Measurements from ENCODE around the gene ZFP64. TPM values are rescaled to one million over a fixed set of nuclear protein-coding genes. Genes with fewer than 3 reads are reported as not detected.
"Not testable (repeated sequence)": the region's sequence is repeated elsewhere in the genome, so short reads cannot be mapped to it uniquely, and the experiment has no call there.

The ZFP64 gene
- total RNA-seq, result 10 to 100 TPM in 1 of 2 experiments, 1 to 10 TPM in 1; 9.7 to 10.7 TPM

DNA sequence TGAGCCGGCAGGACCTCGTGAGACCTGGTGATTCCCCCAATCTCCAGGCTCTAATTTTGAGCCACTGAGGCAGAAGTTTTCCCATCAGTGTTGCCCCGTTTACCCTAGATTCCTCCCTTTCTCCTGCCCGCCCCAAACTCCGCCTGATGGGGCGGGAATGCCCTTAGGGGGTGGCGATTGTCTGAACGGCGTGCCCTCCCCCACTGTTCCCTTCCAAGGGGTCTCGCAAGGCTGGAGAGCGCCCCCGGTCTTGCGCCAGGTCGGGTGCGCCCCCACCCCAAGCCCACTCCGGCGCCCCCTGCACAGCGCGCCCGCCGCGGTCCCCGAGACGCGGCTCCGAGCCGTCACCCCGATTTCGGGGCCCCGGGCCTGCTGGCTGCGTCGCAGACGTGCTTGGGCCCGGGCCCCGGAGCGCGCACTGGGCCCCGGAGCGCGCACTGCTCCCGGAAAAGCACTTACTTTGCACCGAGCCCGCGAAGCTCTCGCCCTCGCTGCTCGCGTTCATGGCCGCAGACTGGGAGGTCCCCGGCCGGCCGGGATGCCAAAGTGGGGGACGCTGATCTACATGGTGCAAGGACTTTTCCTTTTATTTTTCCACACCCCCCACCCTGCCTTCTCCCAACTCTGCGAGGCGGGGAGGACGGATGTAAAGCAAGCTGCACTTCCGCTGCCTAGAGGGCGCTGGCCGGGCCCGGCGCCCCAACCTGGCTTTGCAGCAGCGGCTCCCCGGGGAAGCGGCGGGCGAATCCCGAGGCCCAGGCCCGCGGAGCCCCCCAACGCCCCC is at the start of gene ZFP64:
ZFP64 (minus strand) TSS at position 648 of the 784 bp plus-strand sequence; CDS start at position 505, 143 bp downstream.
- H3K9me3 Mint-ChIP-seq, result no peaks in the 10 kb centered on the region
- H3K4me3 Mint-ChIP-seq, result peak within 1 kb of the TSS; percentile 93
- ChIA-PET POLR2A (interaction anchor here (0.9 kb wide), 1 partner anchor 219 kb away, joined by 6 read pairs; no protein-coding TSS in a partner anchor), CTCF (interaction anchor here (0.6 to 2.0 kb wide), 10 partner anchors 10 to 1432 kb away, joined by 3 to 9 read pairs (median 4); no protein-coding TSS in a partner anchor)
- H3K27me3 Mint-ChIP-seq, result no peaks in the 10 kb centered on the region
- peak within 1 kb of the TSS; percentile 86 for H3K27ac Mint-ChIP-seq
- peaks cover 6% of the 10 kb centered on the region for H3K36me3 Mint-ChIP-seq (ENCODE audit: low read depth)
- H3K4me1 Mint-ChIP-seq, result peaks cover 23% of the 10 kb centered on the region
- peak; percentile 75 for DNase-seq

GRCh38 chr20:52240802-52241201 is 49.2 kb upstream of the ZFP64 start:
- ChIA-PET CTCF (no interaction called here), POLR2A (no interaction called here)
- Mint-ChIP-seq H3K27ac (no peak overlapping the region), H3K36me3 (ENCODE audit: low read depth) (no peaks in the 10 kb centered on the region), H3K27me3 (no peaks in the 10 kb centered on the region), H3K4me3 (no peak overlapping the region), H3K9me3 (no peaks in the 10 kb centered on the region), H3K4me1 (peaks cover 2% of the 10 kb centered on the region)
- no peak for DNase-seq

GRCh38 chr20:52239102-52239501 is 47.5 kb upstream of the ZFP64 start:
- H3K4me3 Mint-ChIP-seq, result no peak overlapping the region
- no peak overlapping the region for H3K27ac Mint-ChIP-seq
- no peaks in the 10 kb centered on the region for H3K36me3 Mint-ChIP-seq (ENCODE audit: low read depth)
- DNase-seq, result no peak
- no peaks in the 10 kb centered on the region for H3K27me3 Mint-ChIP-seq
- peaks cover 2% of the 10 kb centered on the region for H3K4me1 Mint-ChIP-seq
- ChIA-PET CTCF (interaction anchor here (1.2 kb wide), 1 partner anchor 73 kb away, joined by 3 read pairs; no protein-coding TSS in a partner anchor), POLR2A (no interaction called here)
- H3K9me3 Mint-ChIP-seq, result no peaks in the 10 kb centered on the region

GRCh38 chr20:52236292-52236691 is 44.7 kb upstream of the ZFP64 start:
- CTCF ChIA-PET, result no interaction called here

DNA sequence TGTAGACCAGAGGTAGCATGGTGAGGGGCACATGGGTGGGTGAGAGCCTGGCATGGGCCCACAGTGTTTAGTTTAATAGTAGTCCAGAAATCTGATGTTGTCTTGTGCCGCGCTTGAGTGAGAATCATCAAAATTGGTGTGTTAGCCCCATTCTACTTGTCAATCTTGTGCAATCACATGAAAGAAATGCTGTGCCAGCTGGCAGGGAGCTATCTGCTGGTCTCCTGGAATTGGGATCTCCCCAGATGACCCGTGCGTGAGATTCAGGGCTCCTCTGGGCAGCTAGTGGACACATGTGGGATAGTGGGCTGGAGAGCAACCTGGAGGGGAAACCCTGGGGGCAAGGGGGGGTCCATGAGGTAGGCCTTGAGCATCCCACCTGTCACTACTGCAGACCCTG is 43.5 kb upstream of the ZFP64 start:
- H3K27ac Mint-ChIP-seq, result no peak overlapping the region
- DNase-seq, result no peak
- no peaks in the 10 kb centered on the region for H3K36me3 Mint-ChIP-seq (ENCODE audit: low read depth)
- H3K27me3 Mint-ChIP-seq, result no peaks in the 10 kb centered on the region
- ChIA-PET CTCF (no interaction called here), POLR2A (no interaction called here)
- H3K9me3 Mint-ChIP-seq, result no peaks in the 10 kb centered on the region
- no peaks in the 10 kb centered on the region for H3K4me1 Mint-ChIP-seq
- no peak overlapping the region for H3K4me3 Mint-ChIP-seq

More at GRCh38 chr20:52236292-52236691, 44.7 kb upstream of the ZFP64 start:
- H3K9me3 Mint-ChIP-seq, result no peaks in the 10 kb centered on the region
- H3K4me3 Mint-ChIP-seq, result no peak overlapping the region
- H3K4me1 Mint-ChIP-seq, result no peaks in the 10 kb centered on the region
- no peaks in the 10 kb centered on the region for H3K36me3 Mint-ChIP-seq (ENCODE audit: low read depth)
- POLR2A ChIA-PET, result no interaction called here
- no peak for DNase-seq
- H3K27me3 Mint-ChIP-seq, result no peaks in the 10 kb centered on the region
- no peak overlapping the region for H3K27ac Mint-ChIP-seq

DNA sequence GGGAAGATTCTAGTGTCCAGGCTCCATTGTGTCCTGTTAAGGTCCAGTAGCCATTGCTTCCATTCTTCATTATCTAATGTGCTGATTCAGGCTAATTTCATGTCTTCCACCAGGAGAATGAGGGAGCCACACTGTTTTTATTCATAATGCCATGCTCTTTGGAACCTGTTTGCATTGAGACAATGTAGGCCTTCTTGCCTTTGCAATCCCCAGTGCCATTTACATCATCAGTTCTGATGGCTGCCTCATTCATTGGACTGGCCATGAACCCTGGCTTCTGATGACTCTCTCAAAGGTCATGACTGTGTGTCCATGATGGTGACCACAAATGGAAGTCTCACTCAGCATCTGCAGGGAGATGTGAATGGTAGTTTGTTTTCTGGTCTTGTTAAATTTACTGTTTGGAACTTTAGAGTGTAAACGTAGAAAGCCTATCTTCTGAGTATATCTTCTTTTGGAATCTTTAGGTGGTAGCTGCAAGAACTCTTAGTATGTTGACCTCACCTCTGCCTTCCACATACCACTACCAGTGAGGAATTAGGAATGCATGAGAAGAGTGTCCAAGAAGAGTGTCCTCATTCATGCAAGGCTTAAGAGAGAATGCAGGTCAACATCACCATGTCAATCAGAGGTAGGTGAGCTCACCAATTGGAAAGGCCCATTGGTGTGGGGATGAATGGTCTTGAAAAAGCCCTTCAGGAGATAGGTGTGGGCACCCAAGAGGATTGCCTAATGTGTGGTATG is 42.9 kb upstream of the ZFP64 start:
- DNase-seq, result no peak
- Mint-ChIP-seq H3K9me3 (no peaks in the 10 kb centered on the region), H3K27me3 (no peaks in the 10 kb centered on the region), H3K4me1 (no peaks in the 10 kb centered on the region), H3K4me3 (no peak overlapping the region), H3K36me3 (ENCODE audit: low read depth) (no peaks in the 10 kb centered on the region), H3K27ac (no peak overlapping the region)
- ChIA-PET POLR2A (no interaction called here), CTCF (no interaction called here)

DNA sequence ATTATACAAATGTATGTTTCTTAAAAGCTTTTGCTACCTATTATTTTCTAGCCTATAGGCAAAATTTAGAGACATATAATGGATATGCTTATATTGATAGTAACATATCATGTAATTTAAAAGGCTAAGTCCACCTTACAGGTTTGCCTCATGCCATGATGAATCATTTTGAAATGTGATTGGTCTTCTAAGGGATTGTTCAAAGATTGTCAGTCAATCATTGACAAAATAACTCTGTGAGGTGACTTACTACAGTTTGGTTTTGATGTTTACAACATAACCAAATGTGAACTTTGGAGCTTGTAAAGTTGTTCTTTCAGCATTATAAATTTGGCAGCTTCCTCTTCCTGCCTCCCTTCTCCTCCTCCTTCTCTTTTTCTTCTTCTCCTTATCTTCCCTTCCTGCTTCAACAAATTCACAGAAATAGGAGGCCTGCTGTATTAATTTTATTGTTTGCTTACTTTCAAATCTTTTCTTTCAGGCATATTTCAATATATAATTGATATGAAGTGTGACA is 39.7 kb upstream of the ZFP64 start:
- POLR2A ChIA-PET, result no interaction called here
- Mint-ChIP-seq H3K36me3 (ENCODE audit: low read depth) (no peaks in the 10 kb centered on the region), H3K4me1 (no peaks in the 10 kb centered on the region), H3K27me3 (peaks cover 2% of the 10 kb centered on the region), H3K9me3 (no peaks in the 10 kb centered on the region), H3K4me3 (no peak overlapping the region), H3K27ac (no peak overlapping the region)
- DNase-seq, result no peak
- CTCF ChIA-PET, result no interaction called here

GRCh38 chr20:52230409-52230808 is 38.8 kb upstream of the ZFP64 start:
- Mint-ChIP-seq H3K4me1 (no peaks in the 10 kb centered on the region), H3K27me3 (peaks cover 2% of the 10 kb centered on the region), H3K4me3 (no peak overlapping the region), H3K36me3 (ENCODE audit: low read depth) (no peaks in the 10 kb centered on the region), H3K27ac (no peak overlapping the region), H3K9me3 (no peaks in the 10 kb centered on the region)
- ChIA-PET CTCF (no interaction called here), POLR2A (no interaction called here)
- DNase-seq, result no peak

DNA sequence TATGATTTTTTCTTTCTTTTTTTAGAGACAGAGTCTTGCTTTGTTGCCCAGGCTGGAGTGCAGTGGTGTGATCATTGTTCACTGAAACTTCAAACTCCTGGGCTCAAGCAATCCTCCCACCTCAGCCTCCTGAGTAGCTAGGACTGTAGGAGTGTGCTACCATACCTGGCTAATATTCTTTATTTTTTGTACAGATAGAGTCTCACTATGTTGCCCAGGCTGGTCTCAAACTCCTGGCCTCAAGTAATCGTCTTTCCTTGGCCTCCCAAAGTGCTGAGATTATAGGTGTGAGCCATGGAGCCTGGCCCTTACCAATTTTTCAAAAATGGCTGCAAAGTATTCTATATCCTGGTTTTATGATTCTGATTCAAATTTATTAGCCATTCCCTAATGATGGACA is 37.8 kb upstream of the ZFP64 start:
- H3K9me3 Mint-ChIP-seq; H3K27me3 Mint-ChIP-seq; H3K36me3 Mint-ChIP-seq (ENCODE audit: low read depth); POLR2A ChIA-PET; DNase-seq; CTCF ChIA-PET; H3K4me3 Mint-ChIP-seq; H3K27ac Mint-ChIP-seq; H3K4me1 Mint-ChIP-seq: not testable (repeated sequence)

GRCh38 chr20:52226370-52226769 is 34.8 kb upstream of the ZFP64 start:
- no peaks in the 10 kb centered on the region for H3K4me1 Mint-ChIP-seq
- H3K9me3 Mint-ChIP-seq, result peaks cover 4% of the 10 kb centered on the region
- ChIA-PET POLR2A (no interaction called here), CTCF (no interaction called here)
- no peaks in the 10 kb centered on the region for H3K36me3 Mint-ChIP-seq (ENCODE audit: low read depth)
- H3K27me3 Mint-ChIP-seq, result peaks cover 2% of the 10 kb centered on the region
- no peak overlapping the region for H3K4me3 Mint-ChIP-seq
- no peak for DNase-seq
- H3K27ac Mint-ChIP-seq, result no peak overlapping the region

GRCh38 chr20:52224920-52225319 is 33.3 kb upstream of the ZFP64 start:
- H3K27ac Mint-ChIP-seq, result no peak overlapping the region
- H3K9me3 Mint-ChIP-seq, result peaks cover 11% of the 10 kb centered on the region
- ChIA-PET POLR2A (no interaction called here), CTCF (no interaction called here)
- H3K4me1 Mint-ChIP-seq, result no peaks in the 10 kb centered on the region
- H3K27me3 Mint-ChIP-seq, result peaks cover 2% of the 10 kb centered on the region
- no peak overlapping the region for H3K4me3 Mint-ChIP-seq
- no peak for DNase-seq
- H3K36me3 Mint-ChIP-seq (ENCODE audit: low read depth), result no peaks in the 10 kb centered on the region

GRCh38 chr20:52221362-52221761 is 29.8 kb upstream of the ZFP64 start:
- peaks cover 11% of the 10 kb centered on the region for H3K9me3 Mint-ChIP-seq
- H3K4me1 Mint-ChIP-seq; H3K4me3 Mint-ChIP-seq; DNase-seq; H3K36me3 Mint-ChIP-seq (ENCODE audit: low read depth); POLR2A ChIA-PET; H3K27ac Mint-ChIP-seq; H3K27me3 Mint-ChIP-seq: not testable (repeated sequence)
- CTCF ChIA-PET, result interaction anchor here (0.6 kb wide), 1 partner anchor 1234 kb away, joined by 4 read pairs; no protein-coding TSS in a partner anchor

- H3K27me3 Mint-ChIP-seq; H3K36me3 Mint-ChIP-seq (ENCODE audit: low read depth); H3K27ac Mint-ChIP-seq; H3K4me1 Mint-ChIP-seq; DNase-seq; H3K4me3 Mint-ChIP-seq; POLR2A ChIA-PET: not testable (repeated sequence)
- peaks cover 11% of the 10 kb centered on the region for H3K9me3 Mint-ChIP-seq
- CTCF ChIA-PET, result interaction anchor here (0.6 kb wide), 1 partner anchor 1234 kb away, joined by 4 read pairs; no protein-coding TSS in a partner anchor
Observed at GRCh38 chr20:52220891-52221290, 29.3 kb upstream of the ZFP64 start.

All from activated CD4-positive, alpha-beta memory T cell treated with anti-CD3 and anti-CD28 coated beads, Interleukin-2, amount 10 ng/mL, durations not matched to agents 7 days and 5 days (primary cell).